ENCODE measurements around the gene ATP8B4. TPM values are rescaled to one million over a fixed set of nuclear protein-coding genes. Genes with fewer than 3 reads are reported as not detected.

ATP8B4 gene
- total and polyA plus RNA-seq, 2 of the 8 experiments (the other 6 are each of a cell fraction or from before 2014, with no cell fraction given) = 0.17 to 0.24 TPM

DNA sequence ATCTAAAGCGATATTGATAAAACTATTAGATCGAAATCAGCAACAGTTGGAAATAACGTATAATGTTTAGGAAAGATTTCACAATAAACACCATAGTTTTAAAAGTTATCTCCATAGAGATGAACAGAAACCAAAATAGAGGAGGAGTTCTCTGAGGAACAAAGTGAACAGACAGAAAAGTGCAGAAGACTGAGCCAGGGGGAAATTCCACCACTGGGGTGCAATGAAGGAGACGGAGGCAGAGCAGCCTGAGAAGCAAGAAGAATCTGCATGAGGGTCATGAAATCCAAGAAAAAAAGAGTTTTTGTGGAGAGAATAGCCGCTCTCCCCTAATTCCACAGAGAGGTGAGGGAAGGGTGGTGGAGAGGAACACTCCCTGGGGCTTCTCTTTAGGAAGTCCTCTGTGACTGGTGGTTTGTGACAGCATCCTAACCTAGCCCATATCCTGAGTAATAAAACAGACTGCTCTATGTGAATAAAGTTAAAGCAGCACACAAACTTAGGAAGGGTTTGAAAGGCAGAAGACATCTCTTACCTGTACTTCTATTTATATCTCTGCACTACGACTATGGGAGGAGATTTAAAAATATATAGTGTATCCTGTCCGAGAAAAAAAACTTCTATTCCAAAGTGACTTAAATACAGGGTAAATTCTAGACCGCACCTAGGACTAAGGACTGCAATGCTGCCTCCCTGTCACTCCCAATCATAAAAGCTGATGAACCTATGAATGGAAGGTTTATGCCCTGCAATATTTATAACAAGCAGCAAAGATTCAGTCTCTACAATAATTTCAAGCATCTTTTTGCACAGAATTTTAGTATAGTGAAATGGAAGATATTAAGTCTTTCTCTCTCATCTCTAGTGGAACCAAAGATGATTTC is 22.9 kb downstream of the ATP8B4 start:
- Histone ChIP-seq H2BK120ac (replicated peaks; ENCODE audit: low read depth, low read length) (no peak overlapping the region), H2BK15ac (ENCODE audit: low read length) (no peak overlapping the region), H4K5ac (ENCODE audit: insufficient read length, low read depth, low read length) (no peak overlapping the region), H2BK20ac (ENCODE audit: low read length) (no peak overlapping the region), H4K8ac (ENCODE audit: extremely low read depth, insufficient read depth, low read length) (no peak overlapping the region), H3K56ac (replicated peaks; ENCODE audit: insufficient read length, low read depth, low read length) (no peak overlapping the region), H2BK5ac (ENCODE audit: low read depth, low read length) (no peak overlapping the region), H3K9ac (replicated peaks in 1 of 4; ENCODE audit: extremely low read depth in 1 of 4, low read depth in 3 of 4, low read length in 3 of 4) (no peak overlapping the region), H3K23ac (ENCODE audit: insufficient read length) (no peak overlapping the region), H3K79me1 (ENCODE audit: low read depth, low read length) (no peaks in the 10 kb centered on the region), H4K20me1 (replicated peaks in 1 of 2; ENCODE audit: control insufficient read depth in 1 of 2, insufficient read depth in 2 of 2, low read length in 2 of 2) (no peaks in the 10 kb centered on the region), H3K4me3 (ENCODE audit: extremely low read depth in 1 of 4, insufficient read depth in 2 of 4, low read depth in 3 of 4, low read length in 4 of 4) (no peak overlapping the region), H2AK5ac (ENCODE audit: low read depth, low read length) (no peak overlapping the region), H3K36me3 (ENCODE audit: control insufficient read depth in 2 of 4, insufficient read depth in 4 of 4, low read length in 3 of 4) (no peaks in the 10 kb centered on the region), H3K23me2 (ENCODE audit: low read depth, low read length) (no peaks in the 10 kb centered on the region), H2AFZ (ENCODE audit: low read length) (no peak overlapping the region), H2BK12ac (ENCODE audit: low read depth, low read length) (no peak overlapping the region), H3K79me2 (ENCODE audit: control insufficient read depth in 1 of 2, insufficient read depth in 2 of 2, low read length in 2 of 2) (no peaks in the 10 kb centered on the region), H3K4me2 (ENCODE audit: insufficient read depth in 1 of 2, low read depth in 2 of 2, low read length in 2 of 2) (no peak overlapping the region), H3K27me3 (replicated peaks in 1 of 4; ENCODE audit: control insufficient read depth in 3 of 4, extremely low read depth in 1 of 4, insufficient read depth in 3 of 4, low read length in 3 of 4) (no peaks in the 10 kb centered on the region), H3K18ac (ENCODE audit: extremely low read depth, low read length) (no peak overlapping the region), H3K4me1 (replicated peaks in 1 of 4; ENCODE audit: control insufficient read depth in 3 of 4, insufficient read depth in 4 of 4, low read length in 3 of 4) (no peaks in the 10 kb centered on the region; a peak in 3 of 7 replicates), H3K4ac (replicated peaks; ENCODE audit: insufficient read length, low read depth, low read length) (no peak overlapping the region), H3K9me3 (ENCODE audit: insufficient read depth in 2 of 2, low read depth in 1 of 2, low read length in 1 of 2) (no peaks in the 10 kb centered on the region), H3K14ac (ENCODE audit: insufficient read length) (no peak overlapping the region), H4K91ac (replicated peaks; ENCODE audit: insufficient read length, low read length) (no peak overlapping the region), H3K27ac (ENCODE audit: low read depth, low read length) (no peak overlapping the region)
- POLR2A ChIA-PET (ENCODE audit: partially characterized antibody) = interaction anchor here (1.0 kb wide), 1 partner anchor 13 kb away, joined by 3 read pairs; no protein-coding TSS in a partner anchor
- WGBS, 2 experiments (ENCODE audit: extremely low coverage in 1 of 2, insufficient coverage in 1 of 2, insufficient read length in 1 of 2, insufficient replicate concordance in 2 of 2, low coverage in 1 of 2, low lambda C conversion rate in 2 of 2, missing lambda C conversion rate in 1 of 2) = 76% methylated on average over 8 of the region's 8 CpGs; no CpG with 5 or more reads in 1 of the 2 experiments
- CTCF ChIA-PET (ENCODE audit: partially characterized antibody) = no interaction called here
- FAIRE-seq (no peak), DNase-seq (ENCODE audit: low read depth in 1 of 2, low spot score in 2 of 2) (no peak)
- TF ChIP-seq SP2 (IDR thresholded peaks at IDR 0.05; ENCODE audit: low read length) (no peak), RBBP5 (IDR thresholded peaks at IDR 0.05; ENCODE audit: borderline replicate concordance, low read depth, low read length) (no peak), EZH2 (IDR thresholded peaks at IDR 0.05; ENCODE audit: low read depth, low read length, severe bottlenecking) (no peak), TAF1 (IDR thresholded peaks at IDR 0.05; ENCODE audit: low read depth, low read length) (no peak), HDAC2 (IDR thresholded peaks at IDR 0.05; ENCODE audit: borderline replicate concordance in 1 of 2, low read depth in 2 of 2, low read length in 2 of 2) (no peak), SUZ12 (IDR thresholded peaks at IDR 0.05; ENCODE audit: low read length) (no peak), GTF2F1 (IDR thresholded peaks at IDR 0.05; ENCODE audit: borderline replicate concordance, low read depth, low read length) (no peak), CBX8 (IDR thresholded peaks at IDR 0.05; ENCODE audit: borderline replicate concordance, low read depth, low read length) (no peak), KDM1A (IDR thresholded peaks at IDR 0.05; ENCODE audit: borderline replicate concordance, low read length) (no peak), ASH2L (IDR thresholded peaks at IDR 0.05; ENCODE audit: low read length) (no peak)
- TF ChIP-seq, protein P1, sequence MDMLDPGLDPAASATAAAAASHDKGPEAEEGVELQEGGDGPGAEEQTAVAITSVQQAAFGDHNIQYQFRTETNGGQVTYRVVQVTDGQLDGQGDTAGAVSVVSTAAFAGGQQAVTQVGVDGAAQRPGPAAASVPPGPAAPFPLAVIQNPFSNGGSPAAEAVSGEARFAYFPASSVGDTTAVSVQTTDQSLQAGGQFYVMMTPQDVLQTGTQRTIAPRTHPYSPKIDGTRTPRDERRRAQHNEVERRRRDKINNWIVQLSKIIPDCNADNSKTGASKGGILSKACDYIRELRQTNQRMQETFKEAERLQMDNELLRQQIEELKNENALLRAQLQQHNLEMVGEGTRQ (IDR thresholded peaks at IDR 0.05; ENCODE audit: low read length) = no peak
